Measurements from ENCODE around the gene SLC16A7.

The SLC16A7 gene

GRCh38 chr12:59578254-59578653, 17.6 kb upstream of the SLC16A7 start:
- TF ChIP-seq CTCF (IDR thresholded peaks at IDR 0.05; ENCODE audit: low read depth, low read length, missing control alignments) = no peak
- DNase-seq (ENCODE audit: low read depth) = no peak
- no peak overlapping the region for H3K4me3 ChIP-seq (ENCODE audit: low read depth, low read length)

DNA sequence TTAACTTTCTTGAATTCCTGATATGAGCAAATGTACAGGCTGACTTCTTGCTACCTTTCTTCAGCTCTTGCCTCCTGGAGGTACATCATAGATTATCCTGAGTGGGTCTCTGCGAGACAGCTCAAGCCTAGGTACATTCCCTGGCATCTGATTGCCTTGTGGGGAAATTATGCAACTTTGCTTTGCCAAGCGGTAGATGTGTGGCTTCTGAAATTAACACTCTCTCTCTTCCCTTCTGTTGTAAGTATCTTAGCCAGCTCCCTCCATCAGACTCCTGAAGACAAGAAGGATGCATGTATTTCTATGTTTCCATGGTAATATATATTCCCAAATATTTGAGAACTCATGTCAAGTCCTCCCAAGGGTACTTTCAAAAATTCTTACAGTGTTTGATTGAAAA, 16.2 kb upstream of the SLC16A7 start:
- no peak overlapping the region for H3K4me3 ChIP-seq (ENCODE audit: low read depth, low read length)
- no peak for DNase-seq (ENCODE audit: low read depth)
- TF ChIP-seq CTCF (IDR thresholded peaks at IDR 0.05; ENCODE audit: low read depth, low read length, missing control alignments) = no peak

- H3K4me3 ChIP-seq (ENCODE audit: low read depth, low read length) = no peak overlapping the region
- no peak for TF ChIP-seq CTCF (IDR thresholded peaks at IDR 0.05; ENCODE audit: low read depth, low read length, missing control alignments)
- DNase-seq (ENCODE audit: low read depth) = no peak
These were observed 15.8 kb upstream of the SLC16A7 start for GRCh38 chr12:59580050-59580449.

GRCh38 chr12:59583003-59583712, 12.7 kb upstream of the SLC16A7 start:
- no peak for DNase-seq (ENCODE audit: low read depth)
- no peak overlapping the region for H3K4me3 ChIP-seq (ENCODE audit: low read depth, low read length)
- TF ChIP-seq CTCF (IDR thresholded peaks at IDR 0.05; ENCODE audit: low read depth, low read length, missing control alignments) = no peak

GRCh38 chr12:59587710-59588109, 8.1 kb upstream of the SLC16A7 start:
- no peak for TF ChIP-seq CTCF (IDR thresholded peaks at IDR 0.05; ENCODE audit: low read depth, low read length, missing control alignments)
- no peak overlapping the region for H3K4me3 ChIP-seq (ENCODE audit: low read depth, low read length)
- no peak for DNase-seq (ENCODE audit: low read depth)

- no peak for DNase-seq (ENCODE audit: low read depth)
- no peak for TF ChIP-seq CTCF (IDR thresholded peaks at IDR 0.05; ENCODE audit: low read depth, low read length, missing control alignments)
- H3K4me3 ChIP-seq (ENCODE audit: low read depth, low read length) = no peak overlapping the region
These were observed 2.1 kb upstream of the SLC16A7 start for GRCh38 chr12:59593761-59594160.

- no peak for TF ChIP-seq CTCF (IDR thresholded peaks at IDR 0.05; ENCODE audit: low read depth, low read length, missing control alignments)
- DNase-seq (ENCODE audit: low read depth) = no peak
- peak overlapping the region; percentile 93; the same call in 1 of the 2 replicates for H3K4me3 ChIP-seq (ENCODE audit: low read depth, low read length)
These were observed 807 bp upstream of the SLC16A7 start for GRCh38 chr12:59594943-59595500.

All from GM12864 (cell line).